ENCODE results near the gene RTL1. TPM values are rescaled to one million over a fixed set of nuclear protein-coding genes. Genes with fewer than 3 reads are reported as not detected.

Gene RTL1
- total RNA-seq (ENCODE audit: unreplicated experiment), result not detected
- long read RNA-seq, result 0 reads

DNA sequence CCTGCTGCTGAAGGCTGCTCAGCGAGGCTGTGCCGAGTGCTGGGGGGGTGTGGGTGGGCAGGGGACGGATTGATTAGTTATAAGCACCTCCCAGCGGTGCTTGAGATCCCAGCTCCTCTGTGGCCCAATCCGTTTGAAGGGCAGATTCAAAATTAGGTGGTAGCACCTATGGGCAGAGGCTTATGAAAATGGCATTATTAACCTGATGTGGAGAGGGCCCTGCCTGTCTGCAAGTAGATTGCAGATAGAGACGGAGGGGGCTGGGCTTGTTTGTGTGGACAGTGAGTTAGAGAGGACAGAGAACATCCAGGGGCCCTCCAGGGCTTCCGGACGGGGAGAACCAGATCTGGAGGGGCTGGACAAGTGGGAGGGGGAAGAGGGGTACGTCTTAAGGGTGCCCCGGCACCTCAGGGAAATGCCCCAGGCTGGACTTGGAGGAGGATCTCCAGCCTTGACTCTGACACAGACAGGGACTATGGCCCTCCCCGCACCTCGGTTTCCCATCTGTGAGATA, at the start of gene RTL1:
TSS of gene RTL1 (minus strand) at position 51 of the 514 bp plus-strand sequence. CDS start 18,934 bp downstream, outside the sequence.
- H3K27ac Mint-ChIP-seq (ENCODE audit: unreplicated experiment), result no peak within 1 kb of the TSS
- TF ChIP-seq CTCF (IDR thresholded peaks at IDR 0.05; ENCODE audit: partially characterized antibody, unreplicated experiment), result no peak
- no peaks in the 10 kb centered on the region for H3K36me3 Mint-ChIP-seq (ENCODE audit: unreplicated experiment)
- H3K27me3 Mint-ChIP-seq (ENCODE audit: unreplicated experiment), result peaks cover 15% of the 10 kb centered on the region
- H3K9me3 Mint-ChIP-seq (ENCODE audit: unreplicated experiment), result peaks cover 16% of the 10 kb centered on the region
- H3K4me1 Mint-ChIP-seq (ENCODE audit: low read depth, unreplicated experiment), result peaks cover 33% of the 10 kb centered on the region
- H3K4me3 Mint-ChIP-seq (ENCODE audit: unreplicated experiment), result peak within 1 kb of the TSS; percentile 82
- DNase-seq, result no peak

DNA sequence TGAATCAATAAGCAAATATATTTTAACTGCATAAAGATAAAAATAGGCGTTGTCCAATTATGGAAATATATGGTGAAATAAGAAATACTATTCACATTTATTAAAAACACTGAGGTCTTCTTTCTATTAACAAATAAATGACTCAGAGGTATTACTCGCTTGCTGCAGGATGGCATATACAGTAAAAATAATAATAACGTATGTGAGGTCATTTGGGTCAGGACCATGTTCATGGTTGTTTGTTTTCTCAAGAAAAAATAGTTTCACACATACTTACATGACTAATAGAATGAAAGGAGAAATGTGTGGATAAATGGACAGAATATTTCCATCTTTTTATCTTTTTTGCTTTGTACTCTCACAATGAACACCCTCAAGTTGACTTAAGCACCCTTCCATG, 46.5 kb upstream of the RTL1 start:
- H3K4me3 Mint-ChIP-seq (ENCODE audit: unreplicated experiment), result no peak overlapping the region
- no peaks in the 10 kb centered on the region for H3K9me3 Mint-ChIP-seq (ENCODE audit: unreplicated experiment)
- no peak for DNase-seq
- TF ChIP-seq CTCF (IDR thresholded peaks at IDR 0.05; ENCODE audit: partially characterized antibody, unreplicated experiment), result no peak
- H3K27me3 Mint-ChIP-seq (ENCODE audit: unreplicated experiment), result no peaks in the 10 kb centered on the region
- no peaks in the 10 kb centered on the region for H3K4me1 Mint-ChIP-seq (ENCODE audit: low read depth, unreplicated experiment)
- no peaks in the 10 kb centered on the region for H3K36me3 Mint-ChIP-seq (ENCODE audit: unreplicated experiment)
- no peak overlapping the region for H3K27ac Mint-ChIP-seq (ENCODE audit: unreplicated experiment)

- TF ChIP-seq CTCF (IDR thresholded peaks at IDR 0.05; ENCODE audit: partially characterized antibody, unreplicated experiment), result no peak
- DNase-seq, result no peak
- Mint-ChIP-seq H3K27me3 (ENCODE audit: unreplicated experiment) (no peaks in the 10 kb centered on the region), H3K9me3 (ENCODE audit: unreplicated experiment) (no peaks in the 10 kb centered on the region), H3K4me3 (ENCODE audit: unreplicated experiment) (no peak overlapping the region), H3K36me3 (ENCODE audit: unreplicated experiment) (no peaks in the 10 kb centered on the region), H3K27ac (ENCODE audit: unreplicated experiment) (no peak overlapping the region), H3K4me1 (ENCODE audit: low read depth, unreplicated experiment) (no peaks in the 10 kb centered on the region)
These were observed 40.5 kb upstream of the RTL1 start for GRCh38 chr14:100944052-100944451.

DNA sequence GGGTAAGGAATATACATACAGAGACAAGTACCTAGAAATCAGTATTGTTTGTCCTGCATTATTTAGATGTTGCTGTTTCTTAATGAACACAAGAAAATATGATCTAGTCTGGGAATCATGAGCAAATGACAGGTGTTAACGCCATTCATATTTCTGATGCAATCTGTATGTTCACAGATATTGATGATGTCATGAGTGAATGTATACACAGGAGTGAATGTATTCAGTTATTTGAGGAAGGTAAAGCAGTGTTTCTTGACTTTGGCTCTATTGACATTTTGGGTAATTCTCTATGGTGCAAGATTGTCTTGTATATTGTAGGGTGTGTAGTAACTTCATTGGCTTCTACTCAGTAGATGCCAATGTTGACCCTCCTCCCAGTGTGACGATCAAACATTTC, 26.7 kb upstream of the RTL1 start:
- no peak overlapping the region for H3K4me3 Mint-ChIP-seq (ENCODE audit: unreplicated experiment)
- H3K27ac Mint-ChIP-seq (ENCODE audit: unreplicated experiment), result no peak overlapping the region
- H3K36me3 Mint-ChIP-seq (ENCODE audit: unreplicated experiment), result no peaks in the 10 kb centered on the region
- H3K27me3 Mint-ChIP-seq (ENCODE audit: unreplicated experiment), result no peaks in the 10 kb centered on the region
- no peak for TF ChIP-seq CTCF (IDR thresholded peaks at IDR 0.05; ENCODE audit: partially characterized antibody, unreplicated experiment)
- DNase-seq, result no peak
- no peaks in the 10 kb centered on the region for H3K4me1 Mint-ChIP-seq (ENCODE audit: low read depth, unreplicated experiment)
- H3K9me3 Mint-ChIP-seq (ENCODE audit: unreplicated experiment), result peaks cover 1% of the 10 kb centered on the region

GRCh38 chr14:100915560-100915959, 12.0 kb upstream of the RTL1 start:
- no peak overlapping the region for H3K27ac Mint-ChIP-seq (ENCODE audit: unreplicated experiment)
- no peak for DNase-seq
- H3K27me3 Mint-ChIP-seq (ENCODE audit: unreplicated experiment), result no peaks in the 10 kb centered on the region
- no peak for TF ChIP-seq CTCF (IDR thresholded peaks at IDR 0.05; ENCODE audit: partially characterized antibody, unreplicated experiment)
- no peaks in the 10 kb centered on the region for H3K4me1 Mint-ChIP-seq (ENCODE audit: low read depth, unreplicated experiment)
- no peaks in the 10 kb centered on the region for H3K9me3 Mint-ChIP-seq (ENCODE audit: unreplicated experiment)
- no peaks in the 10 kb centered on the region for H3K36me3 Mint-ChIP-seq (ENCODE audit: unreplicated experiment)
- H3K4me3 Mint-ChIP-seq (ENCODE audit: unreplicated experiment), result no peak overlapping the region

Measured in glutamatergic neuron (in vitro differentiated cells).